Measurements from ENCODE around the gene GRK5.

GRK5 gene

GRCh38 chr10:119278126-119278709 is 70.8 kb downstream of the GRK5 start:
- no peak for DNase-seq

- no peak for DNase-seq
These were observed 72.1 kb downstream of the GRK5 start for GRCh38 chr10:119279441-119279840.

DNA sequence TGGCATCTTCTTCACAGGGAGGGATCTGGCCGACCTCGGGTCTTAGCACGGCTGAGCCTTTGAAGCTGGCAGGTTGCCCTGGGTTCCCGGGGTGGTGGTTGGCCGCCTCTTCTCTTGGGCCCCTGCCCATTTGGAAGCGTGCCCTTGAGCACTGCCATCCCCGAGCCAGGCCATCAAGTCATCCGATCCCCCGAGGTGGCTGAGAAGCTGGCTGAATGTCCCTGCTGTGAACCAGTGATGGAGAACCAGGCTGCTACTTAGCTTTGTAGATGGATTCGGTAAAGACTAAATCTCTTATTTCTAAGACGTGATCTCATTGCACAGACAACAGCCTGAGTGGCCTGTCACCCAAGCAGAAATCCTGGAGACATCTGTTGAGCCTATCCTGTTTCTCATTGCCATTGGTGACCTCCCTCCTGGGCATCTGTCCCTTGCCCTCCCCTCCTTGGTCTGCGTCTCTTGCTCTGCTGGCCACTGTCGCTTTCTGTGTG is 74.3 kb downstream of the GRK5 start:
- DNase-seq: no peak

DNA sequence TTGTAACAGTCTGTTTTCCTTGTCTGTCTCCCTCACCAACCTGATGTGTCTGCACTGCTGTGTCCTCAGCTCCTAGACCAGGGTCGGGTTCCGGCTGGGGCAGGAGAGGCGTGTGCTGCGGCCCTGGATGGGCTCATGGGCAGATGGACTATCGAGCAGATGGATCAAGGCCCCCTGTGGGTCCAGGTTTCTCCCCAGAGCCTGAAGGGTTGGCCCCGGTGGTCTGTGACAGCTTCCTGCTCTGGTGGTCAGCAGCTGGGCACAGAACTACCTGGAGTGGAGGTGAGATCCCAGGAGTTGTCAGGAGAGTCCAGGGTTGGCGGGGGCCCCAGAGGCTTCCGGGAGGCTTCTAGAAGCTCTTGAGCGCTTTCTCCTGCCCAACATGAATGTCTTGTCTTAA is 75.1 kb downstream of the GRK5 start:
- DNase-seq: no peak

- no peak for DNase-seq
These were observed 76.0 kb downstream of the GRK5 start for GRCh38 chr10:119283387-119283786.

DNA sequence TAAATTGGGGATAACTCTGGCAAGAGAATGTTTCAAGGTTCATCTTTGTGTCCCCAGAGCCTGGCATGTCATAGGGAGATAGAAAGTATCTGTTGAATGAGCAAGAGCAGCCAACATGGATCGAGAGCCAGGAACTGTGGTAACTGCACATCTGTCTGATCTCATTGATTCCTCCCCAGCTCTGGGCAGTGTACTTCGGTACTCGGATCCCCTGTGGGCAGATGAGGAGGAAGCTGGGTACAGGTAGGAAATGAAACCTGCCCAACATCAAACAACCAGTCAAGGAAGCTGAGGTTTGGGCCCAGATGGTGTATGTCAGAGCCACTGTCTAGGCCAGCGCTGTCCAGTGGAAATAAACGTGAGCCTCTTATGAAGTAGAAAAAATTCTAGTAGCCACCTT is 76.4 kb downstream of the GRK5 start:
- DNase-seq: no peak

- DNase-seq: no peak
These were observed 77.3 kb downstream of the GRK5 start for GRCh38 chr10:119284679-119285096.

- no peak for DNase-seq
These were observed 78.3 kb downstream of the GRK5 start for GRCh38 chr10:119285495-119286267.

- no peak for DNase-seq
These were observed 79.1 kb downstream of the GRK5 start for GRCh38 chr10:119286516-119286915.

DNA sequence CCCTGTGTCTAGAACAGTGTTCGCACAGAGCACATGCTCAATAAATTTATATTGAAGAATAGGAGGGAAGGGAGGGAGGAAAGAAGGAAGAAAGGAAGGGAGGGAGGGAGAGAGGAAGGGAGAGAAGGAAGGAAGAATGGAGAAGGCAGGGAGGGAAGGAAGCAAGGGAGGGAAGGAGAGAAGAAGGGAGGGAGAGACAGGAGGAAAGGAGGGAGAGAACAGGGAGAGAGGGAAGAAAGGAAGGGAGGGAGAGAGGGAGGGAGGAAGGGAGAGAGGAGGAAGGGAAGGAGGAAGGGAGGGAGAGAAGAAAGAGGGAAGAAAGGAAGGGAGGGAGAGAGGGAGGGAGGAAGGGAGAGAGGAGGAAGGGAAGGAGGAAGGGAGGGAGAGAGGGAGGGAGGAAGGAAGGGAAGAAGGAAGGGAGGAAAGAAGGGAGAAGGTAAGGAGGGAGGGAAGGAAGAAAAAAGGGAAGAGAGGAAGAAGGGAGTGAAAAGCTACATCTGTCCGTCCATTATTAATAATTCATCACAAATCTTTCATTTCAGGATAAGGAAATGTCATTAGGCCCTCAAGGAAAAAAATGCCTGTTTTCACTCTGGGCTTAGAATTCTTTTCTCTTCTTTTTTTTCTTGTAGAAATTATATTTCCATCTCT is 79.7 kb downstream of the GRK5 start:
- no peak for DNase-seq

GRCh38 chr10:119288574-119289001 is 81.2 kb downstream of the GRK5 start:
- DNase-seq: no peak

DNA sequence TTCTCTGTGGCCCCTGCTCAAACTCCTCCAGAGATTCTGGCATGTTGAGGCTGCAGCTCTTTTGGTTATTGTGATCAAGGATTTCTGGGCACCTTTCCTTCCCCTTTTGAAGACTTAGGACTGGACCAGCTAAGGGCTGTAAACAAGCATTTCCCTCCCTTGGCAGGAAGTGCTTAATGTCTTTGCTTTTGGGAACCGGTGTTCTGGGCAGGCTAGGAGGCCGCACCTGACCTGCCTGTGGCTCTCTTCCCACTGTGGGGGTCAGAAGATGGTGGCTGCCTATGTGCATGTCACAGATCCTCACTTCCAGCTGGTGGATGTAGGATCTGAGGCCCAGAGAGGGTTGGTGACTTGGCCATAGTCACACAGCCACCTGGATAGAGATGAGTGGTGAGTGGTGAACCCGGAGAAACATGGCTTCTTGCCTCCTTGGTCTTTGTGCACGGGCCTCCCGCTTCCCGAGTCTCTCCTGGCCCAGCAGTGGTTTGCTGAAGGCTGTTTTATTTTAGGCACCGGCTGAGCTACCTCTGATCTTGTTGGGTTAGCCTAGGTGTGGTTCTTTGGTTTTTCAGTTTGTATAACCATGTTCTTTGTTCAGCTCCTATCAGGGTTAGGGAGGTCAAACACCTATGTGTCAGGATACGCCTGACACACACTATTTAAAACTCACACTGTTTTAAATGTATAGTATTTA is 82.0 kb downstream of the GRK5 start:
- no peak for DNase-seq

DNA sequence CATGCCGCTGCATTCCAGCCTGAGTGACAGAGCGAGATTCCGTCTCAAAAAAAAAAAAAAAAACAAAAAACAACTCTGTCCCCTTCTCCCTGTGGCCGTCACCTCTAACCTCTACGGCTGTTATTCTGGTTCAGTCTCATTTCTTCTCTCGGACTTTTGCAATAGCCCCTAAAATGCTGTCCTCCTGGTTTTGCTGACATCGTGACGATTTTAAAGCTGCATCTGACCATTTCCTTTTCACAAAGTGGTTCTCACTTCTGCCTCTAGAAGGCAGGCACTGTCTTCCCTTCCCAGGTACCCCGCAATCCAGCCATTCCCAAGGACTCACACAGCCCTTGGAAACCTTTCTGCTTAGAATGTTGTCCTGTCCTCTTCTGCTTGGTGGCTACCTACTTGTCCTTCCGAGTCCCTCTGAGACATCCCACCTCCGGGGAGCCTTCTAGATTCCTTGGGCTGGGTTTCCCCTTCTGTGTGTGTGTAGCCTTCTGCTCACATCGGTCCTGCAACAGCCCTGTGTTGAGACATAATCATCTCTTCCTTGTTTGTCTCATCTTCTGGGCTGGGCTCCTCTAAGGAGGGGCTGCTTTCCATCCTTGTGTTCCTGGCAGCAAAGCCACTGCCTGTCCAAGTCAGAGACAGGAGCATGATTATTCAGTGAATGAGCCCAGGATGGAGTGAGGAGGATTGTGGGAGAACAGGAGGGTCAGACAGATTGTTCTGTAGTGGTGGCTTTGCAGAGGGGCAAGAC is 83.1 kb downstream of the GRK5 start:
- no peak for DNase-seq

DNA sequence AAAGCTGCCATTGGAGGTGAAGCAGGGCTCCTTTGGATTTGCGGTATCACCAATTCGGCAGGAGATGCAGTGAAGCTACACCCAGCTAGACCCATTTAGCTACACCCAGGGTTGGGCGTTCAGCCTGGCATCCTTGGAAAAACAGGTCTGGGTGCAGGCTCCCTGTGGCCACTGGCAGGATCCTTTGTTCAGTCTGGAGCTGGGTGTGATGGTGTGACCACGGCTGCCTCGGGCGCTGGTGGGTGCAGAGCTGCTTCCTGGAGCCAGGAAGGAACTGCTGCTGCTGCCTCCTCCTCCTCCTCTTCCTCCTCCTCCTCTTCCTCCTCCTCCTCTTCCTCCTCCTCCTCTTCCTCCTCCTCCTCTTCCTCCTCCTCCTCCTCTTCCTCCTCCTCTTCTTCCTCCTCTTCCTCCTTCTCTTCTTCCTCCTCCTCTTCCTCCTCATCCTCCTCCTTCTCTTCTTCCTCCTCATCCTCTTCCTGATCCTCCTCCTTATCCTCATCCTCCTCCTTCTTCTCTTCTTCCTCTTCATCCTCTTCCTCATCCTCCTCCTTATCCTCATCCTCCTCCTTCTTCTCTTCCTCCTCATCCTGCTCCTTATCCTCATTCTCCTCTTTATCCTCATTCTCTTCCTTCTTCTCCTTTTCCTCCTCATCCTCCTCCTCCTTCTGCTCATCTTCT is 84.0 kb downstream of the GRK5 start:
- no peak for DNase-seq

- DNase-seq: no peak
These were observed 85.8 kb downstream of the GRK5 start for GRCh38 chr10:119292968-119293760.

- no peak for DNase-seq
These were observed 89.3 kb downstream of the GRK5 start for GRCh38 chr10:119296703-119297102.

DNA sequence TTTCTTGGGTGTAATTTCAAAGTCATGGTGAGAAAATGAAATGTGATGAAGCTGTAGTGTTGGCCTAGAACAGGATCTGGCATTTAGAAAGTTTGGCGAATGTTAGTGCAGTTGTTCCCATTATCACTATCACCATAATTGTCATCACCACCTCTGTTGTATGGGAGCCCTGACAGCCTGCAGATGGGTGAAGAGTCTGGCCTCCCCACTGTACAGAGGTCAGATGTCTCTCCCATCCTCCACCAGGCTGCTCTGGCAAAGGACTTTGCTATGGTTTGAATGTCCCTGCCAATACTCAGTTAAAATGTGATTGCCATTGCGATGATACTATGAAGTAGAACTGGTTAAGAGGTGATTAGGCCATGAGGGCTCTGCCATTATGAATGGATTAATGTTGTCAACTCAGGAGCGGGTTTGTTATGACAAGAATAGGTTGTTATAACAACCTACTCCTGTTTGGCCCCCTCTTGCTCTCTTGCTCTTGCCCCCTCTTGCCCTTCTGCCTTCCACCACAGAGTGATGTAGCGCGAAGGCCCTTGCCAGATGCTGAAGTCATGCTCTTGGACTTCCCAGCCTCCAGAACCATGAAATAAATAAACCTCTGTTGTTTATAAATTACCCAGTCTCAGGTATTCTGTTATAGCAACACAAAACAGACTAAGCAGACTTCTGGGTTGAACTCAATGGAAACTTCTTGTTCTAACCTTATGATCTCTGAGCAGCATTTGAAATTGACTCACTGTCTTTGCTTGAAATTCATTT is 90.0 kb downstream of the GRK5 start:
- no peak for DNase-seq

GRCh38 chr10:119298810-119299209 is 91.4 kb downstream of the GRK5 start:
- no peak for DNase-seq

GRCh38 chr10:119299531-119299930 is 92.2 kb downstream of the GRK5 start:
- DNase-seq: no peak

DNA sequence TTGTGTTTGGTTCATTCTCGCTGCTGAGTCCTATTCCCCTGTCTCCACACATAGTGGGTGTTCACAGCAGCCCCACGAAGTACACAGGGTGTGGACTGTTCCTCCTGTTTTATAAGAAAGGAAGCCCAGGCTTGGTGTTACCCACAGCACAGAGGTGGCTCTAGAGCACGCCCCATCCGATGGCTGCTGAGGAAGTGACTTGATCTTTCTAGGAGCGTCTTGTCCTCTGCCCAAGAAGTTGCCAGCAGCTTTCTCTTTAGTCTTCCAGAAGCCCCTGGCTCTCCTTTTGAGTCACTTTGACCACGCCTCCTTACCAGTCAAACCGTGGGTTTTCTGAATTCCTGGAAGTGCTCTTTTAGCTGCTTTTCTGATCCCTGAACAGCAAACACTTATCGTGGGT is 94.0 kb downstream of the GRK5 start:
- no peak for DNase-seq
